Amniotic epithelial cell (primary cell): ENCODE results near the gene TTLL6.
"Not testable (repeated sequence)": the region's sequence is repeated elsewhere in the genome, so short reads cannot be mapped to it uniquely, and the experiment has no call there.

Experiments
- DNase-seq: peaks from one replicate; pipeline ENCODE4 v3.0.0-alpha.2; 2010; ENCODE audit warnings: low read depth

Gene TTLL6

GRCh38 chr17:48722915-48723422, 94.1 kb downstream of the TTLL6 start, which contains the start of gene PRAC2:
Gene PRAC2, plus strand, starts transcription at chr17:48723185. Its CDS starts 1,226 bp downstream, at chr17:48724411.
- DNase-seq: no peak

GRCh38 chr17:48722201-48722907, 94.7 kb downstream of the TTLL6 start, which contains the start of gene PRAC1:
Gene PRAC1, minus strand, starts transcription at chr17:48722518. Its CDS starts 126 bp downstream, at chr17:48722392.
- DNase-seq: no peak

GRCh38 chr17:48721009-48721402, 96.0 kb downstream of the TTLL6 start:
- no peak for DNase-seq

GRCh38 chr17:48720266-48721008, 96.6 kb downstream of the TTLL6 start:
- no peak for DNase-seq

- no peak for DNase-seq
Observed at GRCh38 chr17:48719642-48720265, 97.3 kb downstream of the TTLL6 start.

- no peak for DNase-seq
Observed at GRCh38 chr17:48718761-48719641, 98.0 kb downstream of the TTLL6 start.

- no peak for DNase-seq
Observed at GRCh38 chr17:48718227-48718760, 98.7 kb downstream of the TTLL6 start.

- no peak for DNase-seq
Observed at GRCh38 chr17:48717367-48718226, 99.4 kb downstream of the TTLL6 start.

- not testable (repeated sequence) for DNase-seq
Observed at GRCh38 chr17:48716549-48716948, 100.5 kb downstream of the TTLL6 start.

GRCh38 chr17:48715496-48716399, 101.3 kb downstream of the TTLL6 start:
- no peak for DNase-seq
